Medulla oblongata (tissue), 1 donor: ENCODE measurements around the gene LIF.

Source experiments
- DNase-seq: peaks from one replicate; pipeline ENCODE4 v3.0.0-alpha.2; 2015; ENCODE audit errors: extremely low spot score

LIF gene

DNA sequence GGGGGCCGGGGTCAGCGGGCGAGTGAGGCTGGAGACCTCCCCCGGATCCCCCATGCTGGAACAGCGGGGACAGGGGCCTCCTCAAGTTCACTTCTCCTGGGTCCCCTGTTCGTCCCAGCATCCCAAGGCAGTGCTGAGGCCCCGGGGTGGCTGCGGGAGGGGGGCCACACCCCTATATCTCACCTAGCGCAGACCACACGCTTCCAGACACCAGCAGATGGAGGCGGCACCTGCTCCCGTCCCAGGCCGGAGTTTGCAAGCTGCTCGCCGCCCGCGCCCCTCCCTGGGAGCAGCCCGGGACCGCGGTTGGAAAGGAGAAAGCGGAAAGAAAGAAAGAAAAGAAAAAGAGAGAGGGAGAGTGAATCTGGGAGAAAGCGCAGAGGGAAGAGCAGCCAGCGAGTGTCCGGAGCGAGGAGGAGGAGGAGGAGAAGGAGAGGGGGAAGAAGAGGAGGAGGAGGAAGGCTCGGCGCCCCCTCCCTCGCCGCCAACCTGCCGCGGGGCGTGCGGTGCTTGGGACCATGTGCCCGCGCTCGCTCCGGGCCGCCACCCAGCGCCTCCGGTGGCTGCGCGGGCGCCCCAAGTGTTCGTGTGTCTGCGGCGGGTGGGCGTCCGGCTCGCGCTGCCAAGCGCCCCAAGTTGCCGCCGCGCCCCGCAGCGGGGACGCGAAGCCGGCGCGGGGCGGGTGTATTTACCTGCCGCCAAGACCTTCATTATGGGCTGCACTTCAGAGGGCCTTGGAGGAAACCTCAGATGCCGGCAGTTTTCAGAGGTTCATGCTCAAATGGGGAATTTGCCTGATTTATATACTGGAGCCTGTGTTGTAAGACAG is at the start of gene LIF:
LIF (minus strand) TSS at position 775 of the 829 bp plus-strand sequence; CDS start at position 711, 64 bp downstream.
- peak; percentile 14 for DNase-seq

DNA sequence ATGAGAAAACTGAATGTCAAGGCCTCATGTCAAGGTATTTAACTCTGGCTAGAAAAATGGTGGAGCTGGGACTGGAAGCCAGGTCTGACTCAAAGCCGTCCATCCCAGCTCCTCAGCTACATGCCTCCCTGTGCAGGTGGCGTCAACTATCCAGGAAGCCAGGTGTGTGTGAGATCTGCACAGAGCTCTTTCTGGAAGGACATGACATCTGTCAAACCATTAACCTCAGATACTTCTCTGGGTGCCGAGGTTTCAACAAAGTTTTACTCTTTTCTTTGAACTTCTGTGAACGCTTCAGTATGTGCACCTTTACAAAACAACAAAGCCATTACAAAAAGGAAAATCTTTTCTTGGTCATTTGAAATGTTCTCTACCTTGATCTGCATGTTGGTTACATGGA is 49.8 kb upstream of the LIF start:
- no peak for DNase-seq

DNA sequence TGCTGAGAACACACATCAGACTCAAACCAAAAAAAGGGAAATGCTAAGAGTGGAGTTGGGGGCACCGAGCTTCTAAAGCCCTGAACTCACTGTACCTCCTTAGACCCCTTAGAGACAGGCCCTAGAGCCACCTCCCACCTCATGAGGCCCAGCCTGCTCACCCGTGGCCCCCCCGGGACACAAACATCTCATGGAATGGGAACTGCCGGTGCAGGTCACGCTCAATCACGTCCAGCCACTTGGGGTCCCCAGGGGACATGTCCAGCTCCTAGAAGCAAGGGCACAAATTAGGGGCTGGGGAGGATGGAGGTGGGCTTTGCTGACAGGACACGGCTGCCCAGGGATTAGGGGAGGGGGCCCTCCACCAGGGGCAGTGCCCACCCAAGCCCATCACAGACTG is 49.0 kb upstream of the LIF start:
- DNase-seq, result no peak

DNA sequence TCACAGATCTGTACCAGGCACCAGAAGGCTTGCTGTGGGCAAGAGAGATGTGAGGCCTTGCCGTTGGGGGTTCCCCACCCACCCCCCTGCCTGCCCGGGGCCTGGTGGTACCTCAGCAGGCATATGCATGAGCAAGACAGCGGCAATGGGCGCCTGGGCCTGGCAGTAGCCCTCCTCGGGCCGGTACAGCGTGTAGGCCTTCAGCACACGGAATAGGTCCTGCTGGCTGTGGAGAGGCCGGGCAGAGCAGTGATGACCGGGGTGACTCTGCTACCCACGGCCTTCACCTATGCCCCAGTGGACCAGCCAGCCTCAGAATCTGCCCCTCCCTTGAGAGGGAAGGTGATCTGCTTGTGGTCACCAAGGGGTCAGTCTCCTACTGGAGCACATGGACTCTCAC is 48.3 kb upstream of the LIF start:
- DNase-seq, result no peak

DNA sequence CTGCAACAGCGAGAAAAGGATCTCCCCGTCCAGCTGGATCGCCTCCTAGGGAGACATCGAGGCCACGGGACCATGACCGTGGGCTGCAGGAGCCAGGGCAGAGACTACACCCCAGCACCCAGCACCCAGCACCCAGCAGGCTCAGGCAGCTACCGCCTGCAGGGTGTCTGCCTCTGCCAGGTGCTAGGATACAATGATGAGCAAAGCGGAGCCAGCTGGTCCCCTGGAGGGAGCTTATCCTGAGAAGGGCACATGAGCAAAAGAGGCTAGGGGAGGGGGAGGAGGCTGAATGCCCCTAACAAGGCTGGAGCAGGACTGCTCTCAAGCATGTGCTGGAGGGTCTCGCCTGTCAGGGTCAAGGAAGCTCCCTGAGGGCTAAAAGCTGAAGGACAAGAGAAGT is 47.5 kb upstream of the LIF start:
- no peak for DNase-seq

DNA sequence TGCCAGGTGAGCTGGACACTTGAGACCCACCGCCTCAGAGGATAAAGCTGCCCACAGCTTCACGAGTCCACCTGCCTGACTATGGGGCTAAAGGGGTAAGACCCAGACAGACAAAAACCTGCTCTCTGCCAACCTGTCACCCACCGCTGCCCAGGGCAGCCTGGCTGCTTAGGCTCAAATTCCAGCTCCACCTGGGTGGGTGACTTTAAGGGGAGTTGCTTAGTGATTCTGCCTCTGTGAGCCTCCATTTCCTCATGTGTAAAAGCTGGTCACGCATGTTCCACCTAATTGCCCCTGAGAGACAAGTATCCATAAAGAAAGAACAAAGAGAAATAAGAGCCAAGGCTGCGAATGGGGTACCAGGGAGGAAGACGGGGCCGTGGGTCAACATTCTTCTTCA is 46.5 kb upstream of the LIF start:
- no peak for DNase-seq

DNA sequence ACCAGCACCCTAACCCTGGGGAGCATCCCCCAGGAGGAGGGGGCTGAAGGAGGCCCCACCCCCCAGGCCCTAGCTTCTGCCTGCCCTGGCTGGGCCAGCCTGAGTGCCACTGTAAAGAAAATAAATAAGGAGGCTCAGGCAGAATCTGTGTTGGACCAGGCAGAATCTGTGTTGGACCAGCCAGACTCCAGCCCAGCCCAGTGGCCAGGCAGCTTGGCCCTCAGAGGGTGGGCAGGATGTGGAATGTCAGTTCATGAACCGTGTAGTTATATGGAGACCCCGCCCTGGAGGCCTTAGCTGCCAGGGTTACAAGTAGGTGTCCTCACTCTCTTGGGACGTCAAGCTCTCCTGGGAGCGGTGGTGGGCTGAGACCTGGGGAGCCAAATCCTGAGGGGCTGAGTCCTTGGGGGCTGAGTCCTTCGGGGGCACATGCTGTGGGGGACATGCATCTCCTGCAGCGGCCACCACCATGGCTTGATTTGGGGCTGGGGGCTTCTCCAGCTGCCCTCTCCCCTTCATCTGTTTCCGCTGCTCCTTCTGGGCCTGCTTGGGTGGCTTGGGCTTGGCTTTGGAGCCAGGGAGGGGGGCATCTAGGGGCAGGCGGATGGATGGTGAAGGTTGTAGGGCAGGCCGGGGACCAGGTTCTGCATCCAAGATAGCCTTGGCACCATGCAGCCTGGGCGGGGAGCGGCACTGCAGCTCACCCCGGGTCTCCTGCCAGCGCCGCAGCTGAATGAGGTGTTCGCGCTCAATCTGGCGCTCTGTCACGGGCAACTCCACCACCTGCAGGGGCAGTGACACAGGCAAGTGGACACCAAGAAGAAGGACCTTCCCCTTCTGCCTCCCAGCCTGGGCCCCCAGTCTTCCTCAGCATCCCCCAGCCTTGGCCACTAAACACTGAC is 45.8 kb upstream of the LIF start:
- no peak for DNase-seq

DNA sequence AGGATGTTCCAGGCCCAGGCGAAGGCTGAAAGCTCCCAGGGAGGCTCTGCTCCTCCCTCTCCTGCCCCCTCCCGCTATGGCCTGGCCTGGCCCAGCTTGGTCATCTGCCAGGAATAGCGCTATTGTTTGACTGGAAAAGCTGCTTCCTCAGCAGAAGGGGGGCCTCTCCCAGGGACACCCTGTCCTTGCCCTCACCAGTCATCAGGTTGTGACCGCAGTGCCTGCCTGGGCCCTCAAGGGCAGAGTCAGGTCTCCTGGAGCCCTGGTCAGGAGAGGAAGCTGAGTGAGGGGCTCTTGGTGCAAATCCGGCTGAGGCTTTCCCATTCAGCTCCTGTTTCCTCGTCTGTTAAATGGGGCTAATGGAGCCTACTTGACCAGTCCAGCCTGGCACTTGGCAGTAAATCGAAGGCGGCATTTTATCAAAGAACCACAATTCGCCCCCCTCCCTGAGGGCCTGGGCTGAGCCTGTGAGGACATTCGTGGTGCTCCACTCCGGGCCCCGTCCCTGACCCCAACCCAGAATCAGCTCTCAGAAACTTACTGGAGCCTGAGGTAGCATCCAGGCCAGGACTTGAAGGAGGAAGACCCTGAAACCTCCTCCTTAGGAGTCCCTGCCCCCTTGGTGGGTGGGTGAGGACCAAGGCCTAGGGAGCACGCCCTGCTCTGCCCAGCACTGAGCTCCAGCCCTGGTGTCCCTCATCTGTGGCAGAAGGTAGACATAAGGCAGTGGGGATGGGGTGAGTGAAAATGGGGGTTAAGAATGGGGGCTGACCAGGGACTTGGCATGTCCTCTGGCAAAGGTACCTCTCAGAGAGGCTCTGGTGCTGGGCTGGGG is 44.7 kb upstream of the LIF start:
- peak; percentile 87 for DNase-seq

DNA sequence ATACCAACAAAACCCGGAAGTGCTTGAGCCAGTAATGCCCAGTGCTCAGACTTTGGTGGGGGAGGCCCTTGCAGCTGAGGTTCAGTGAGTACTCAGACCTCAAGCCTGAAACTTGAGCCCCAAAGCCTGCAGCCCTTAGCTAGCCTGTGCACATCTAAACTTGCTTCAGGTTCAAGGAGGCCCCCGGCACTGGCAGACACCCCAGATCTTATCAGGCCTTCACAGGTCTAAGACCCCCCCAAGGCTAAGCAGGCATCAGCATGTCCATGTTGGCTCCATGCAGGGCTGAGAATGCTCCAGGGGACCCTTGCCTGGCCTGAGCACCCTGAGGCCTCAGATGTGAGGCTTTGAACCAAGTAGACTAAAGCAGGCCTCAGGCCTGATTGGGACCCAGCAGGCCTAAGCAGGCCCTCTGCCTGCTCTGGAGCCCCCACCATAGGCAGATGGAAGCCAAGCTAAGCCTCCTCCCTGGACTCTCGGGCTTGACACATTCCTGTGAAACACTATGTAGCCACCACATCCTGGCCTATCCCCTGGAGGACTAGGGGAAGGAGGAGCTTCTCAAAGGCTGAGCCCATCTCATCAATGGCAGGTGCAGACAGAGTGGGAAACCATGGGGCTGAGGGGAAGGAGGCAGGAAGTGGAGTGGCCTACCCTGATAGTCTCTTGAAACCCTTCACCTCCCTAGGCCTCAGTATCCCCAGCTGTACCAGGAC is 43.9 kb upstream of the LIF start:
- no peak for DNase-seq

DNA sequence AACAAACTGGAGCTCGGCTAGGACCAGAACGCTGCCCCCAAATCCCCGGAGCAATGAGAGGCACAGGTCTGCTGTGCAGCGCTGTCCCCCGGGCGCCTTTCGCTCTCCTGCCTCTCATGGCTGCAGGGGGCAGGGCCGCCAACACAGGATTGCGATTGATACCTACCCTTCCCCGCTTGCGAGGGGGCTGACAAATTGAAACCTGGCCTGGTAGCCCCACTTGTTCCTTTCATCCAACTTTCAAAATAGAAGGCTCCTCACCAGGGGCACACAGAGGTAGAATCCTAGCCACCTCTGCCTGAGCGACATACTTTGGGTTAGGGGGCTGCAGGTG is 43.4 kb upstream of the LIF start:
- no peak for DNase-seq

DNA sequence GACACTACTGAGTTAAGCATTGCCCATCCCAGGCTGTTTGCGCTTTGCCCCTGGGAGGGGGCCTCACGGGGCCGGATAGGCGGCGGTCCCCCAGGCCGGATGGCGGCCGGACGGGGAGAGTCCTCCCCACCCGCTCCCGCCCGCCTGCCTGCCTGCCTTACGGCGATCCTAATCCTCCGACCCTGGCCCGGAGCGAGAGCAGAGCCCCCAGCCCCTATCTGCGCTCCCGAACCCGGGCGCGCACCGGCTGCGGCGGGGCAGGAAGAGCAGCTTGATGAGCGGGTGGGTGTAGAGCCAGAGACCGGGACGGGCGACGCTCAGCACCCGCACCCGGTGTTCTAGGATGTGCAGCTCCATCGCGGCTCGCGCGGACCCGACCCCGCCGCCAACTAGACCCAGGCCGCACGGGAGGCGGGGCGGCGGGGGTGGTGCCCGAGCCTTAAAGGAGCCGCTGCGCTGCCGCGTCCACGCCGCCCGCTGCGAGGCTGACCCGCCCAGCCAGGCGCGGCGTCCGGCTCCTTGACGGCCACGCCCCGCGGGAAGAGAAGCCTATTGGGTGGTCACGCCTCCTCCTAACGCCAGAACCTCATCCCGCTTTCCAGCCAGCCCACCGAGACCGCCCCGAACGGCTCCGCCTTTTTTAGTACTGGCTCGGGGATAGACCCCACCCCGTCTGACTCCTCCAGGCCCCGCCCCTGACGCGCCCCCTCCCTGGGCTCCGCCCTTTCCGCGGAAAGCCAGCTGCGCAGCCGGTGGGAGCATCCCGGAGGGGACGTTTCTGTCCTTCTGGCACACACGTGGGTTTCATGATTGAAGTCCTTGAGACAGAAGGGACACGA is 42.8 kb upstream of the LIF start, which contains the start of gene CASTOR1:
CASTOR1 (minus strand) TSS at position 365 of the 839 bp plus-strand sequence; CDS start at position 357, 8 bp downstream.
- DNase-seq, result peak; percentile 96

DNA sequence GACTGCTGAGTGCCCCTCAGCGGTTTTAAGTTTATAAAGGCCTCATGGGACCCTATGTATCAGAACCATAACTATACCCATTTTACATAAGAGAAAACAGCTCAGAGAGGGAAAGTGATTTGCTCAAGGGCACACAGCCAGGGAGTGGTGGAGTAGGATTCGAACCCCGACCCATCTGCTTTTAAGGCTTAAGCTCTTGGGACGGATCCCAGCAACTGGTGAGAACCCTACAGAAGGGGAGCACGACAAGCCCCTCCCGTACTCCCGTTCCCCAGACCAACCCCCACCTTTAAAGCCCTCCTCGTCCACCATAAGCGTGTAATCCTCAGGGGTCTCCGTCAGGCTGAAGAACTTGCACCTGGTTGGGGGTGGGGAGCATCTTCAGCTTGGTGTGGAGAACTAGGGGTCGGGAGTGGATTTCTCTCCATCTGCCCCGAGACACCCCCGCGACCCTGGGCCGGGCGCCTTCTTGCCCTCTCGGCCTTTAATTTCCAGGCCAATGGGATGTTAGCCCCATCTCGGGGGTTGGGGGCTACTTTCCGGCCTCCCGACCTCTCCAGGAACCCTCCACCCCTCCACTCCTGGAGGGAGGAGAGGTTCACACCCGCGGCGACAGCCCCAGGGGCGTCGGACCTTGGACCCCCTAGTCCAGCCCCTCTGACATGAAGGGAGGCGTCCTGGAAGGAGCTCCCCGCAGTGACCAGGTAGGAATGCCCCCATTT is 42.0 kb upstream of the LIF start:
- DNase-seq, result no peak

DNA sequence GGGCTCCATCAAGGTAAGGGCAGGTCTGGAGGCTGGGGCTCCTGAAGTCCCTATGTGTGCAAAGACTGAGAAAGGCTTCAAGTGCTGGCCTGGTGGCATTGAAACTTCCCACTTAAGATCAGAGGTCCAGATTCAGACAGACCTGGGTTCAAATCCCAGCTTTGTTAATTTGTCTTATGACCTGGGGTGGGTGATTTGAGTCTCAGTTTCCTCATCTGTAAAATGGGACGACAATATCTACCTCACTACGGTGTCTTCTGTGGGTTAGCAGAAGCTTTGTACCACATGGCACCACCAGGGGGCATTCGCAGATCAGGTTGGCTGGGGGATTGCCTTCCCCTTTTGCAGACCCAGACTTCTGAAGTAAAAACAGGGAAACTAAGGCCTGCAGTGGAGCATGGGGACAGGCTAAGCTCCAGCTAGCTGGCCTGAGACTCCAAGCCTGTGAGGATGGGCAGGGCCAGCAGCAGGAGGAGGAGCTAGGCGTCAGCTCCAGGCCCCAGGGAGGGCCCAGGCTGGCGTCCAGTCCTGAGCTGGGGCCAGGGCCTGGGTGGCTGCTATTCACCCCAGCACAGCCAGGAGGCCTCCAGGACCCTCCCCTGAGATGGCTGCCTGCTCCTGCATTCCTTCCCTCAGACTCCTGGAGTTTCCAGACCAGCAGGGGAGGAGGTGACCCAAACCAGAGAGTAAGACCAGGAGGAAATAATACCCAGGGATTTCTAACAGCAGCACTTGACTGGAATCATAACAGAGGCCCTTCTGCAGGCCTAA is 41.3 kb upstream of the LIF start:
- peak; percentile 89 for DNase-seq

DNA sequence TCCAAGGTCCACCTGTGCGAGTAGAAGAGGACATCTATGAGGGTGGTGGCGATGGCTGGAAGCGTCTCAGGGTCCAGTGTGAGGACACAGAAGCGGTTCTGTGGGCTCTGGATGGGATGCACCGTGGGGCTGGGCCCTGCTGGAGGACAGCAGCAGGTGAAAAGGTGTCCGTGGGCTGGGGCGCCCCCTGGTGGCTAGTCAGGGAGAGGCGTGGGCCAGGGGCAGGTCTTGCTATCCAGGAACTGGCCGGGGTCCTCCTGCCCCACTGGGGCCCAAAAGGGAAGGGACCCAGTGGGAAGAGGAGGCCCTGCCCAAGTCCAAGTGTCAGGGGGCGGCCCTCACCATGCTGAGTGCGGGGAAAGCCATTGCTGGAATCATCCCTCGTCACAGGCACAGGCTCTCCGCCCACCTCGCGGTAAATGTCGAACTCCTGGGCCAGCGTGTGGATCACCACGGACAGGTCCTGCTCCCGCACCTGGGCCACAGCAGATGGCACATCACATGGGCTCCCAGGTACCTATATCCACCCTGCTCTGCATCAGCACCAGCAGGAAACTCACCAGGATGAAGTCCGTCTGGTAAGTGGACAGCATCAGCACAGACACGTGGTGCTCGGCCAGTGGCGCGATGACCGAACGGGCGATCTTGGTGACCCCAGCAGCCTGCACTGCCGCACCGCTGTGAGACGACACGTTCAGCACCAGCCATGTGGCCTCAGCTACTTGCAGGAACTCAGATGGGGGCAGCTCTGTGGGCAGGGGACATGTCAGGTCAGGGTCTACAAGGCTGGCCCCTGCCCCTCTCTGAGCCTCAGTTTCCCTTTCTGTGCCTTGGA is 40.5 kb upstream of the LIF start:
- no peak for DNase-seq

DNA sequence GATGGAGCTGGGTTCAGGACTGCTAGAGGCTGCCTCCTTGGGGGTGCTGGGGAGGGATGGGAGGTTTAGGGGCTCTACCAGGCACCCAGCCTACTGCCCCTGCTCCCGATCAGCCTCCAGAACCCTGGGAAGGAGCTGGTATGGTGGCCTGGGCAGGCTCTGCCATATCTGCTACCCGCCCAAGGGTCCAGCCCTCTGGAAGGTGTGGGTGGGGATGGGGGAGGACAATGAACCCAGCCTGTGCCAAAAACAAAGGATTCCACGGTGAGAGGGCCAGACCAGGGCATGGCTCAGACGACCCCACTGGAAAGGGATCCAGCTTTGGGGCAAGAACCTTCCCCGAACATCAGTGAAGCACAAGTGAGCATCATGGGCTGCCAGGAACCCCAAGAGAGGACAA is 39.8 kb upstream of the LIF start:
- no peak for DNase-seq

DNA sequence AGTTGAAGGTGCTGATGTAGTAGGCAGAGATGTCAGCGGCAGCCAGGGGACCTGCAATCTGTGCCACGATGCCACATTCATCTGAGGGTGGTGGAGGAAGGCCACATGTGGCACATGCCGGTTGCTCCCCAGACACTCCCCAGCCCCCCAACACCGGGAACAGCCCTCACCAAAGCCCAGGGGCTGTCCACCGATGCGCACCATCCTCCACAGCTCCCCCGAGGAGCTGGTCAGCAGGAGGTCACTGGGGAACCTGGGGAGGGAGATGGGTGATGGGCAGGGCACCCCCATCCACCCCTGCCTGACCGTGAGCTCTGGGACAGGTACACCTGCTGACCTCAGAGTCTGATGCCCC is 39.3 kb upstream of the LIF start:
- DNase-seq, result no peak

DNA sequence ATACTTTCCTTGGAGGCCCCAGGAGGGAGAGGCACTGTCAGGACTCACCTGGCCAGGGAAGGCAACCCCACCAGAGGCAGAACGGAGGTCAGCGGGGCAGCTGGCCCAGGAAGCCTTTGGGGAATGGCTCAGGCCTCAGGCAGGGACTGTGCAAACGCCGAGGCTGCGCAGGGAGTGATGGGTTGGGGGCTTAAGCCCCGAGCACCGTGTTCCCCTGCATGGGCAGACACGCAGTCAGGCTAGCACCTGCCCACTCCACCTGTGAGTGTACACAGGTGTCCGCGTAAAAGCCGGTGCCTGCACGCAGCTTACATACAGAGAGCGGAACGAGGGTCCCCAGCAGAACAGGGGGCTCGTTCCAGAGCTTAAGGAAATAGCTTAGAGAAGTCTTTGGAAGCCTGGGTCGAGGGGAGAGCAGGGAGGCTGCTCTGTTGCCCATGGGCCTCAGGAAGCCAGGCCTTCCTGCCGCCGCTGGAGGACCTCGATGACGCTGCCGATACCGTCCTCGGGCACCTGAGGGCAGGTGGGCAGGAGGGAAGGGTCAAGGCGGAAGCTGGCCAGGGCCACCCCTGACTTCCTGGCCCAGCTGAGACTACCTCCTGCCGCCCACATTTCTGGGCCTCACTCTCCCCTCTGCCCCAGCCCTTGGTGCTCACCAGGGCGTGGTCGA is 38.8 kb upstream of the LIF start:
- no peak for DNase-seq

DNA sequence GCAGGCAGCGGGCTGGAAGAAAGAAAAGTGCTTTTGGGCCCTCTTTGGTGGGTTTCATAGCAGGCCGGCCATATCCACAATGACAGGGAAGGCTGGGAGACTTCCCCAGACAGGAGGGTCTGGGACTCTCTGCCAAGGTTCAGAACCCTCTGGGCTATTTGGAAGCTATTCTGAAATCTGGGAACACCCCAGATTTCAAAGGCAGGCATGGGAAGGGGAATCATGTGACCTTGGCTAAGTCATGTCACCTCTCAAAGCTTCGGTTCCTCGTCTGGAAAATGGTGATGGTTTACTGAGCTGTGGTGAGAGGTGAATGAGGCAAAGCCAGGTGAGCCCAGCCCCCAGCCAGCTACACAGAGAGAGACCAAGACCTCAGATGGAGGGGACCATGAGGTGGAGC is 38.1 kb upstream of the LIF start:
- DNase-seq, result no peak
